Measurements from ENCODE around the gene TEX14.

TEX14 gene, protein sequence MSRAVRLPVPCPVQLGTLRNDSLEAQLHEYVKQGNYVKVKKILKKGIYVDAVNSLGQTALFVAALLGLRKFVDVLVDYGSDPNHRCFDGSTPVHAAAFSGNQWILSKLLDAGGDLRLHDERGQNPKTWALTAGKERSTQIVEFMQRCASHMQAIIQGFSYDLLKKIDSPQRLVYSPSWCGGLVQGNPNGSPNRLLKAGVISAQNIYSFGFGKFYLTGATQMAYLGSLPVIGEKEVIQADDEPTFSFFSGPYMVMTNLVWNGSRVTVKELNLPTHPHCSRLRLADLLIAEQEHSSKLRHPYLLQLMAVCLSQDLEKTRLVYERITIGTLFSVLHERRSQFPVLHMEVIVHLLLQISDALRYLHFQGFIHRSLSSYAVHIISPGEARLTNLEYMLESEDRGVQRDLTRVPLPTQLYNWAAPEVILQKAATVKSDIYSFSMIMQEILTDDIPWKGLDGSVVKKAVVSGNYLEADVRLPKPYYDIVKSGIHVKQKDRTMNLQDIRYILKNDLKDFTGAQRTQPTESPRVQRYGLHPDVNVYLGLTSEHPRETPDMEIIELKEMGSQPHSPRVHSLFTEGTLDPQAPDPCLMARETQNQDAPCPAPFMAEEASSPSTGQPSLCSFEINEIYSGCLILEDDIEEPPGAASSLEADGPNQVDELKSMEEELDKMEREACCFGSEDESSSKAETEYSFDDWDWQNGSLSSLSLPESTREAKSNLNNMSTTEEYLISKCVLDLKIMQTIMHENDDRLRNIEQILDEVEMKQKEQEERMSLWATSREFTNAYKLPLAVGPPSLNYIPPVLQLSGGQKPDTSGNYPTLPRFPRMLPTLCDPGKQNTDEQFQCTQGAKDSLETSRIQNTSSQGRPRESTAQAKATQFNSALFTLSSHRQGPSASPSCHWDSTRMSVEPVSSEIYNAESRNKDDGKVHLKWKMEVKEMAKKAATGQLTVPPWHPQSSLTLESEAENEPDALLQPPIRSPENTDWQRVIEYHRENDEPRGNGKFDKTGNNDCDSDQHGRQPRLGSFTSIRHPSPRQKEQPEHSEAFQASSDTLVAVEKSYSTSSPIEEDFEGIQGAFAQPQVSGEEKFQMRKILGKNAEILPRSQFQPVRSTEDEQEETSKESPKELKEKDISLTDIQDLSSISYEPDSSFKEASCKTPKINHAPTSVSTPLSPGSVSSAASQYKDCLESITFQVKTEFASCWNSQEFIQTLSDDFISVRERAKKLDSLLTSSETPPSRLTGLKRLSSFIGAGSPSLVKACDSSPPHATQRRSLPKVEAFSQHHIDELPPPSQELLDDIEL (N-terminal part only)

DNA sequence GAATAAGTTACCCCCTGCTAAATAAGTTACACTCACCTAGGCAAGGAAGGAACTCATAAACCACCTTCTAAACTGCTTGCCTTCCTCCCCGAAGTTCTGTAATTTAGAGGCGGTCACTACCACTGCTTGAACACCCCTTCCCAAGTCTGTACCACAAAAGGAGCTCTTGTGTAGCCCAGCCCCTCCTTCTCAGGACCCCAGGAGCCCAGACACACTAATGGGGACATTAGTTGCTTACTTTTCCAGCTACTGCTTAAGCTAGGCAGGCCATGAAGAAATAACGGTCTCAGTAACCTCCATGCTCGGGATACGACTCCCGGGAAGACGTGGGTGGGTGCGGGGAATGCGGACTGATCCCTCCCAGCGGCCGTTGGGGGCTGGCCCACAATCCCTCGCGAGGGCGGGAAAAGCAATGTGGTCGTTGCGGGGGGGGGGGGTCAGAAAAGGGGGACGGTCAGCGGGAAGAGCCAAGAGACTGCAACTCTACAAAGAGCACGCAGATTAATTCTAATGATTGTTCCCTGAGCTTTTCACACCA lies at the start of gene TEX14:
TEX14 (minus strand) TSS at position 345 of the 538 bp plus-strand sequence. CDS start 40,044 bp downstream, outside the sequence.
- DNase-seq (ENCODE audit: low spot score) = no peak

DNA sequence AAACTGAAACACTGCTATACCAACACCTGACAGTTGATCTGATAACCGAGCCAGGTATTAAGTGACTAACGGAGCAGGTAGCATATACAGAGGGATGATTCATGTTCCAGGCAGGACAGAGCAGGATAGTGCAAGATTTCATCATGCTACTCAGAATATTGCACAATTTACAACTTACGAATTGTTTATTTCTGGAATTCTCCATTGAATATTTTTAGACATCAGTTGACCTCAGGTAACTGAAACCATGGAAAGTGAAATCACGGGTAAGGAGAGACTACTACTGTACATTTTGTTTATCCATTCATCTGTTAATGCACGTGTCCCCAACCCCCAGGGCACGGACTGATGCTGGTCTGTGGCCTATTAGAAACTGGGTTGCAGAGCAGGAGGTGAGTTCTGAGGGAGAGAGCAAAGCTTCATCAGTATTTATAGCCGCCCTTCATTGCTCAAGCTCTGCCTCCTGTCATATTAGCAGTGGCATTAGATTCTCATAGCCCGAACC lies 49.3 kb upstream of the TEX14 start:
- DNase-seq (ENCODE audit: low spot score) = no peak

DNA sequence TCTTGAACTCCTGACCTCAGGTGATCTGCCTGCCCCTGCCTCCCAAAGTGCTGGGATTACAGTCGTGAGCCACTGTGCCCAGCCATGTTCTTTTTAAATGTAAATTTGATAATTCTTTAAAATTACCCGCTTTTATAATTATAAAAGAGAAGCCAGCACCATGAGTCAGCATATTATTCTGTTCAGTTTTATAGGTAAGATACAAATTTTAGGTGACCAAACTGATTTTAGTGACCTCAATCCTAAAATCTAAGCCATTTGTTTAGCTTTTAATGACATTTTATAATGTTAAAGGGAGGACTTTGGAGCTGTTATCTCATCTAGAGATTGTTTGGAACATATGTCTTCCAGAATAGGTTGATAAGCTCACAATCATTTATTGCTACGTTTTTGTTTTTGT lies 43.0 kb upstream of the TEX14 start:
- DNase-seq (ENCODE audit: low spot score) = no peak

DNA sequence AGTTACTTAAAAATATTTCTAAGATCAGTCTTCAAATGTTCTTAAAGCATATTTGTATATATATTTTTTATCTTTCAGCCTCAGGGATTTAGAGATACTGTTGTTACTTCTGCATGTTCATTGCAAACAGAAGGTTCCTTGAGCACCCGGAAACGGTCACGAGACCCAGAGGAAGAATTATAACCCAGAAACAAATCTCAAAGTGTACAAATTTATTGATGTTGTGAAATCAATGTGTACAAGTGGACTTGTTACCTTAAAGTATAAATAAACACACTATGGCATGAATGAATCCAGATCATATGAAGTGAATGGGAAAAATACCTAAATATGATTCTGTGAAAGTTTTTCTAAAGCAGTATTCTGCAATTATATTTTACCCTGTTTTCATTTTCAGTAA lies 42.2 kb upstream of the TEX14 start:
- DNase-seq (ENCODE audit: low spot score) = no peak

DNA sequence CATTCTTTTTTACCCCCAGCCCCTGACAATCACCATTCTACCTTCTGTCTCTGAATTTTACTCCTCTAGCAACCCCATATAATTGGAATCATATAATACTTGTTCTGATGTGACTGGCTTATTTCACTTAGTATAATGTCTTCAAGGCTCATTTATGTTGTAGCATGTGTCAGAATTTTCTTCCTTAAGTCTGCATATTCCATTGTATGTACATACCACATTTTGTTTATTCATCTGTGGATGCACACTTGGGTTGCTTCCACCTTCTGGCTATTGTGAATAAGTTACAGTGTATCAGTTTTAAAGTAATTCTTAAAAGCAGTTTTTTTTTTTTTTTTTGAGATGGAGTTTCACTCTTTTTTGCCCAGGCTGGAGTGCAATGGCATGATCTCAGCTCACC lies 39.1 kb upstream of the TEX14 start:
- no peak for DNase-seq (ENCODE audit: low spot score)

DNA sequence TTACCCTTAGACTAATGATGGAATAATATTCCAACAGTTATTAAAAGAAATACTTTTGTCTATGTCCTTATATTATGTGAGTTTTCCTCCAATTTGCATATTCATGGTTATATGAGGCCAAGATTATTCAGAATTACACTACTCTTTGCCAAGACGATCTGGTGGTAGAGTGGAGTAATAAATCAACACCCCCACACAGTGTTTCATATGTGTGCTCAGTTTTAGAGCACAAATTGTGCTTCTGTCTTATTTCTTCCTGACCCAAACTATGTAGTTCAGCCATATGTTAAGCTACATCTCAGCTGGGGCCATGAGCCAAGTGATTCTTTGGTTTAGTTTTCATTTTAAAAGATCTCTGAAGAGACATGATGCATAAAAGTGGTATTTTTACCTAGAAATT lies 37.0 kb upstream of the TEX14 start:
- DNase-seq (ENCODE audit: low spot score) = no peak

DNA sequence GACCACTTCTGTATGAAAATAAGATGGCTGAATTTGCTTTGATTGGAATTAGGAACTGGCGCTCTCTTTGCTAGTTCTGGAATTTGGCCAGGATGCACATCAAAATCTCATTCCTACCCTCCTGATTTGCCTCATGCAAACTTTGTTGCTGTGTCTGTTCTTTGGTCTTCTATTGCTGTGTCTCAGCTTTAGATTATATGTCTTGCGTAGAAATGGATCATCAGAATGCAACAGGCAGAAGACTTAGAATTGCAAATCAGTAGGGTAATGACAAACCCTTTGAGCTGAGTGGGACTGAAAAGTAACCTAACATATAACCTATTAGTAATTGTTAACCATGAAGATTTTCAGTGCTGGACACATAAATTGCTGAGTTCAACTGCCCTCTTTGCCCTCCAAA lies 30.9 kb upstream of the TEX14 start:
- no peak for DNase-seq (ENCODE audit: low spot score)

DNA sequence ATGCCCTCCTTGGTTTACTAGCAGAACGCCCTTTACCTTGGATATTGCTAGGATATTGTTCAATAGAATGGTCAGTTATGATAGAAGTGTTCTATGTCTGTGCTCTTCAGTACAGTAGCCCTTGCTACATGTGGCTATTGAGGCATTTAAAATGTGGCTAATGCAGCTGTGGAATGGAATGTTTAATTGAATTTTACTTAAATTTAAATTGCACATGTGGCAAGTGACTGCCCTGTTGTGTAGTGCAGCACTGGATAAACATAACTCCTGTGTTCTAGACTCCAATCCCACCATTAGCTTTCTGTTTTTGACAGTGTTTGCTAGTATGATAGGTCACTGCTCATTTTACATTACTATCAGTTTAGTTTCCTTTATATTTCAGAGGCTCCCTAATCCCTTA lies 30.4 kb upstream of the TEX14 start:
- no peak for DNase-seq (ENCODE audit: low spot score)

DNA sequence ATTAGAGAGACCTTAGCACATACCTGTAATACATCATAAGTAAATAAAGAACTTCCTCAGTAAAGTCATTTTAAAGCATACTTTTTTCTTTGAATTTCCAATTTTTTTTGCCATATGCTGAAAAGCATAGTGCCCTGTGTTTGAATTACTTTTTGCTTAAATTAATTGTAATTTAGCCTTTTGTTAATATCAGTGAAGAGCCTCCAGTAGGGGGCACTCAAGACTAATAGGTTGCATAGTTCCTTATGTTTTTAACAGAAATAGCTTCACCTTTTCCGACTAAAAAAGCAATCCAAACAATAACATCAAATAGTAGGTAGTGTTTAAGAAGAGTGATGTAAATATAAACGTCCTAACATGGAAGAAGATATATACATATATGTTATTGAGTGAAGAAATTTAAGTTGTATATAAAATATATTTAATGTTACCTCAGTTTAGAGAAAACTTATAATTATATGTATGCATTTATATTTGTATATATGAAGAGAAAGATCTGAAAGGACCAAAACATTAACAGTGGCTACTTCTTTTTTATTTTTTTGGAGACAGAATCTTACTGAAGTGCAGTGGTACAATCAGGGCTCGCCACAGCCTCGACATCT lies 19.2 kb upstream of the TEX14 start:
- DNase-seq (ENCODE audit: low spot score) = peak; percentile 69

DNA sequence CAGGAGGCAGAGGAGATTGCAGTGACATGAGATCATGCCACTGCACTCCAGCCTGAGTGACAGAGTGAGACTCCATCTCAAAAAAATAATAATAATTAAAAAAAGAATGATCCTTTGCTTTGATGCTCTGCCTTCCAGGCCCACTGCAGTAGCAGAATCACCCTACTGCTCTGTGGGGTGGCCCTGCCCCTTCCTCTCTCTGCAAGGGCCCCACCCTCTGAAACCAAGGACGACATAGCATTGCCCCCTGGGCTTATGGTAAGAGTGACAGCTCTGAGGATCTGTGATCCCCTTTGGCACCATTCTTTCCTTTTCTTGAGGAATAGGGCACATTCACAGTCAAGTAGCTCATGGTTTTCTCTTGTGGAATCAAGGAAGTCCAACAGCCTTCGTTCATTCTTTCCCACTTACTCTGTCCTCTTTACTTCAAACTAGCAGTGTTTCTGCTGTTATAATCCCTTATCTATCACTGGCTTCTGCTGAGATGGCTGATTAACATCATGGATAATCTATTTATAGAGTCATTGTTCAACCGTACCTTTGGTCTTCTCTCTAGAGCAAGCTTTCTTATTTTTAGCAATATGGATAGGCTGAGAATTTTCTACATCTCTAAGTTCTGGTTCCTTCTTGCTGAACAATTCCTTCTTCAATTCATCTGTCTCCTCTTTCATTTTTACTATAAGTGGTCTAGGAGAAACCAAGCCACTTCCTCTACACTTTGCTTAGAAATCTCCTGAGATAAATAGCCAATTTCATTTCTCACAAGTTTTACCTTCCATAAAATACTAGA lies 14.7 kb upstream of the TEX14 start:
- no peak for DNase-seq (ENCODE audit: low spot score)

DNA sequence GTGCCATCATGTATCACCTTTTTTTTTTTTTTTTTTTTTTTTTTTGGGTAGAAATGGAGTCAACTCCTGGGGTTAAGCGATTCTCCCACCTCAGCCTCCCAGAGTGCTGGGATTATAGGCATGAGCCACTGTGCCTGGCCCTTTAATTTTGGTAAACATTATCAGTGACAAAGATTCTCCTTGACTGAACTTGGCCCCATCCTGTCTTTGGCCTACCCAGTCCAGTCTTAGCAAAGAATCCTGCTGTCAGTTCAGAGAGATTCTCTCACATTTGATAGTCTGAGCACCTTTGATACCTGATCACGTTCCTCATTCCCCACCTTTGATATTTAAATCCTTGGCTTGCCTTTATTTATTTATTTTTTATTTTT lies 12.1 kb upstream of the TEX14 start:
- DNase-seq (ENCODE audit: low spot score) = no peak

DNA sequence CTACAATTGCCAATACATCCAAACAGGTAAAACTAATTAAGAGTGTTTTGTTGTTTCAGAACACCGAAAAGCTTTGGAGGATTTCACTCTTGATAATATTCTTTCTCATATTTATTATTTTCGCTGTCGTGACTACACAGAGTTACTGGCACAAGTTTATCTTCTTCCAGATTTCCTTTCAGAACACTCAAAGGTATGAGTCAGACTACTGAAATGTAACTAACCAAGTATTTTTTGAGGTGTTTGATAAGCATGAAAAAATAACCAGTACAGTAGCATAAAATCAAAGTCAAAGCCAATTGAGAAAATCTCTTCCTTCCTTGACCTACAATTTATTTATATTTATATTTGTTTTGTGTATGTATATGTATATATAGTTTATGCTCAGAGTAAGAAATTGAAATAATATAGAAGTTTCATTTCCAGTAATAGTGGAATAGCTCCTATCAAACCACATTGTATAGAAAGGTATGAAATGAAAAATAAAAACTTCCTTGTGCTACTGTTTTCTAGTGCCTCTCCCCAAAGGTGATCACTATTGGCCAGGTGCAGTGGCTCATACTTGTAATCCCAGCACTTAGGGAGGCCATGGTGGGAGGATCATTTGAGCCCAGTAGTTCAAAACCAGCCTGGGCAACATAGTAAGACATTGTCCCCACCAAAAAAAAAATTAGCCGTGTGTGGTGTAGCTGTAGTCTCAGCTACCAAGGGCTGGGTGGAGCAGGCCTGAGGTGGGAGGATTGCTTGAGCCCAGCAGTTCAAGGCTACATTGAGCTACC lies 11.5 kb upstream of the TEX14 start:
- peak; percentile 59 for DNase-seq (ENCODE audit: low spot score)

DNA sequence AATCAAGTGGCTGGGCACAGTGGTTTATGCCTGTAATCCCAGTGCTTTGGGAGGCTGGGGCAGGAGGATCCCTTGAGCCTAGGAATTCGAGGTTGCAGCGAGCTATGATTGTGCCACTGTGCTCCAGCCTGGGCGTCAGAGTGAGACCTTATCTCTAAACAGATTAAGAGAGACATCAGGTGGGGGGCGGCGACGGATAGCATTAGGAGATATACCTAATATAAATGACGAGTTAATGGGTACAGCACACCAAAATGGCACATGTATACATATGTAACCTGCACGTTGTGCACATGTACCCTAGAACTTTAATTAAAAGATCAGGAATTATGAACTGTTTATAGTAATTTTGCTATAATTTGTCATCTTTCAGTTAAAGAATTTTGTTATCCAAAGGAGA lies 10.9 kb upstream of the TEX14 start:
- no peak for DNase-seq (ENCODE audit: low spot score)

DNA sequence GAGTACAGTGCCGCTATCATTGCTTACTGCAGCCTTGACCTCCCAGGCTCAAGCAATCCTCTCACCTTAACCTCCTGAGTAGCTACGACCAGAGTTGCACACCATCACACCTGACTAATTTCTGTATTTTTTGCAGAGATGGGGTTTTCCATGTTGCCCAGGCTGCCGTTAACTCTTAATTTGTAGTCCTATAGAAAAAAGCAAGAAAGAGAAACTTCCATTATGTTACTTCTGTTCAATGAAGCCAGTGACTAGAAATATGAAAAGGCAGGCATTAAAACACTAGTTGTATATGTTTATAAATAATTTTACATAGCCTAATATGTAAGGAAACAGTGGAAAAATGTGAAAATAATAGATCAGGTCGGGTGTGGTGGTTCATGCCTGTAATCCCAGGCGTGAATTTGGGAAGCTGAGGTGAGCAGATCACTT lies 10.2 kb upstream of the TEX14 start:
- no peak for DNase-seq (ENCODE audit: low spot score)

DNA sequence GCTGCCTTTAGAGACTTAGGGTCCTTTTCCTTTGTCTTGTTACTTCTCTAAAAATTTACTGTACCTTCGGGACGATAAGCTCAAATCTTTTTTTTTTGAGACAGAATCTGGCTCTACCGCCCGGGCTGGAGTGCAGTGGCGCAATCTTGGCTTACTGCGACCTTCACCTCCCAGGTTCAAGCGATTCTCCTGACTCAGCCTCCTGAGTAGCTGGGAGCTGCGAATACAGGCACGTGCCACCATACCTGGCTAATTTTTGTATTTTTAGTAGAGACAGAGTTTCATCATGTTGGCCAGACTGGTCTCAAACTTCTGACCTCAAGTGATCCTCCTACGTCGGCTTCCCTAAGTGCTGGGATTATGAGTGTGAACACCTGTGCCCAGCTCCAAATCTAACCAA lies 7.9 kb upstream of the TEX14 start:
- no peak for DNase-seq (ENCODE audit: low spot score)

DNA sequence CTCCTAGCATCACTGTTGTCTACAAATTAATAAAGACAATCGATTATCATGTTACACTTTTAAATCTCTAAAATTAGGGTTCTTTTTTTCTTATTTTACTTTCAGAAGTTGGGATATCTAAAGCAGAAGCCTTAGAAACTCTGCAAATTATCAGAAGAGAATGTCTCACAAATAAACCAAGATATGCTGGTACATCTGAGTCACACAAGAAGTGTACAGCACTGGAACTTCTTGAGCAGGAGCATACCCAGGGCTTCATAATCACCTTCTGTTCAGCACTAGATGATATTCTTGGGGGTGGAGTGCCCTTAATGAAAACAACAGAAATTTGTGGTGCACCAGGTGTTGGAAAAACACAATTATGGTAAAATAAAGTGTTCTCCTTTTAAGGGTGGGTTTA lies 3.0 kb upstream of the TEX14 start:
- DNase-seq (ENCODE audit: low spot score) = no peak

DNA sequence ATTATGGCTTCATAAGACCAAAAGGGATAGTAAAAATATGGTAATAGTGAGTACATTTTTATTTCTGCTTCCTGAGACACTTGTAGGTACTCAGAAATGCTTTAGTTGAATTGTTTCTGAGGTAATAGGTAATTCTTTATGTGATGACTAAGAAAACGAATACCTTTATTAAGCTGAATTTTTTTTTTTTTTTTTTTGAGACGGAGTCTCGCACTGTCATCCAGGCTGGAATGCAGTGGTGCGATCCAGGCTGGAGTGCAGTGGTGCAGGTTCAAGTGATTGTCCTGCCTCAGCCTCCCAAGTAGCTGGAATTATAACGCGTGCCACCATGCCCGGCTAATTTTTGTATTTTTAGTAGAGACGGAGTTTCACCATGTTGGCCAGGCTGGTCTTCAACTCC lies 2.5 kb upstream of the TEX14 start:
- no peak for DNase-seq (ENCODE audit: low spot score)

DNA sequence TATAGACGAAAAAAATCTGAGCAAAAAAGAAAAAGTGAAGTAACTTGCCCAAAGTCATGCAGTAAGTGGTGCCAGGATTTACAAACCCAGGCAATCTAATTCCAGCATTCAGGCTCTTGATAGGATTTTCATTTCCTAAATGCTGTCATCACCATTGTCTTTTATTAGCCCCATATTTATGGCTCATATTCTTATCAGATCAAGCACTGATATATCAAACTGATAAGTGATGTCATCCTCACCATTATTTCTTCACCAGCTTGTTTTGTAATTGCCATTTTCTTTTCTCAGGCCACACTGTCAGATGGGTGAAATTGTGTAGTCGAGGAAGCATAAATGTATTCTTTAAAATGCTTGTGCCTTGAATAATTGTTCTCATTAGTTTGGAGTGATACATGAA lies 1.9 kb upstream of the TEX14 start:
- no peak for DNase-seq (ENCODE audit: low spot score)

DNA sequence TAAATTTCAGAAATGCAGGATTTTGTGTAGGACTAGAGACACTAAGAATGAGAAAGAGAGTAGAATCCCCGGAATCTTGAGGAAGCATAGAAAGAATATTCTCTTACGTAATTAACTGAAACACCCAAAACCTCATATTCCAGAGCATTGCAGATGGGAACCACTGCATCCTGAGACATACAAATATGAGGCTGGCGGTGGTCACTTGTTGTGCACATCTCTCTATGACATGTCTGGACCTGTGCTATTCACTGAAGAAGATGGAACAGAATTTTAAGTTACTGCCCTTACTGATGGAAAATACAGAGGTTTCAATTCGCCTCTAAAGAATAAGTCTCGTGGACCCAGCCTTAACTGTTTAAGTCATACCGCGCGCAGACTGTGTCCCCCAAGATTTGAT lies 1.4 kb upstream of the TEX14 start:
- no peak for DNase-seq (ENCODE audit: low spot score)

All from kidney capillary endothelial cell (primary cell).